GM19468 (cell line): Measurements from ENCODE around the gene FOXN4.

ENCODE experiments used
- ATAC-seq: cut with Tn5 transposase; IDR thresholded peaks from one replicate; pipeline ENCODE4 v1.9.1; 2021; ENCODE audit warnings: mild to moderate bottlenecking, moderate library complexity, moderate number of reproducible peaks; ENCODE audit not compliant: unreplicated experiment; ENCODE audit errors: extremely low read depth

Gene FOXN4

GRCh38 chr12:109234012-109234411, 75.1 kb downstream of the FOXN4 start:
- no peak for ATAC-seq

DNA sequence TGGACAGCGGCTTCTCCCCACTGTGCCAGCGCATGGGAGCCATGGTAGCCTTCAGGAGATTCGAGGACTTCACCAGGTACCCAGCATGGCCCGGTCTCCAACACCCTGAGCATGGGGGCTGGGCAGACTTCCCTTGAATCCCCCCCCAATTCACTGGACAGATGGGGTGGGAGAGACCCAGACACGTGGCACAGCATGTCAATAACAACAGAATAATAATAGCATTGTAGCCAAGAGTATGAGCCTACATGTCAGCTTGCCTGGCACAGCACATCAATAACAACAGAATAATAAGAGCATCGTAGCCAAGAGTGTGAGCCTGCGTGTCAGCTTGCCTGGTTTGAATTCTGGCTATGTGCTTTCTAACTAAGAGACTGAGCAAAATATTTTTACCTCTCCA, 76.4 kb downstream of the FOXN4 start:
- no peak for ATAC-seq

DNA sequence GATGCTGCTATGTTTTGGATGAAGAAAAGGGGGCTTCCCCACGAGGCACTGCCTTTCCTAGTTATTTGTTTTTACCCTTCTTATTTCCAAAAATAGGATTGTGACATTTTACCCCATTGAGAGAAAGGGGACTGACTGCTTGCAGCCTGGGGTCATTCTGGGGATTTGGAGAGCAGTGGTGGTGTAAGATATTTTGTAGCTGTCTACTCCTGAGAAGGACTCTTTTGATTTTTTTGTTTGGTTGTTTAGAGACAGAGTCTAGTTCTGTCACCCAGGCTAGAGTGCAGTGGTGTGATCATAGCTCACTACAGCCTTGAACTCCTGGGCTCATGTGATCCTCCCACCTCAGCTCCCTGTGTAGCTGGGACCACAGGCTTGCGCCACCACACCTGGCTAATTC, 78.9 kb downstream of the FOXN4 start:
- ATAC-seq: no peak

- ATAC-seq: no peak
Observed at GRCh38 chr12:109228664-109229063, 80.4 kb downstream of the FOXN4 start.
